Putamen (tissue), 1 donor: ENCODE measurements around the gene UBIAD1.
"Not testable (repeated sequence)": the region's sequence is repeated elsewhere in the genome, so short reads cannot be mapped to it uniquely, and the experiment has no call there.

Source experiments
- DNase-seq: peaks from one replicate; pipeline ENCODE4 v3.0.0-alpha.2; 2016; ENCODE audit warnings: low spot score

The UBIAD1 gene

DNA sequence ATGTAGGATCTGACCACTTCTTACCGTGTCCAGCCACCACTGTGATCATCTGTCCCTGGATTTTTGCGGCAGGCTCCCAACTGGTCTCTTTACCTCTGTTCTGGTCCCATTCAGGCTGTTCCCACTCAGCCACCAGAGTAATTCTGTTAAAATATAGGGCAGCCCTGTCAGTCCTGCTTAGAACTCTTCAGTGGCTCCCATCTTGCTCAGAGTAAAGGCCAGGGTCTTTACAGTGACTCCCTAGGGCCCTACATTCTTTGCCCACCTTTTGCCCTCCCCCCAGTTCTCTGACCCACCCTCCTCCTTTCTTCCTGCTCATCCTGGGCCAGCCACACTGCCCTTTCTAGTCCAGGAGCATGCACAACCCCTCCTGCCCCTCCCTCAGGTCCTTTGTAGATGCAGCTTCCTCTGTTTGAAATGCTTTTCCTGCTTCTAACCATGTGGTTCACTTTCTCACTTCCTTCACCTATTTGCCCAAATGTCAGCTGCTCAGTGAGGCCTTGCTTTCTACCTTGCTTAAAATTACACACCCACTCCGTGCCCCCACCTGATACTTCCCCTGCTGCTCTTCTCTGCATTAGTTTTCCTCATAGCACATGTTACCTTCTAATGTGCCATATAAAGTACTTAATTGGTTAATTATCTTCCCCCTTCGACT is 7.8 kb downstream of the UBIAD1 start:
- DNase-seq, result peak; percentile 47

DNA sequence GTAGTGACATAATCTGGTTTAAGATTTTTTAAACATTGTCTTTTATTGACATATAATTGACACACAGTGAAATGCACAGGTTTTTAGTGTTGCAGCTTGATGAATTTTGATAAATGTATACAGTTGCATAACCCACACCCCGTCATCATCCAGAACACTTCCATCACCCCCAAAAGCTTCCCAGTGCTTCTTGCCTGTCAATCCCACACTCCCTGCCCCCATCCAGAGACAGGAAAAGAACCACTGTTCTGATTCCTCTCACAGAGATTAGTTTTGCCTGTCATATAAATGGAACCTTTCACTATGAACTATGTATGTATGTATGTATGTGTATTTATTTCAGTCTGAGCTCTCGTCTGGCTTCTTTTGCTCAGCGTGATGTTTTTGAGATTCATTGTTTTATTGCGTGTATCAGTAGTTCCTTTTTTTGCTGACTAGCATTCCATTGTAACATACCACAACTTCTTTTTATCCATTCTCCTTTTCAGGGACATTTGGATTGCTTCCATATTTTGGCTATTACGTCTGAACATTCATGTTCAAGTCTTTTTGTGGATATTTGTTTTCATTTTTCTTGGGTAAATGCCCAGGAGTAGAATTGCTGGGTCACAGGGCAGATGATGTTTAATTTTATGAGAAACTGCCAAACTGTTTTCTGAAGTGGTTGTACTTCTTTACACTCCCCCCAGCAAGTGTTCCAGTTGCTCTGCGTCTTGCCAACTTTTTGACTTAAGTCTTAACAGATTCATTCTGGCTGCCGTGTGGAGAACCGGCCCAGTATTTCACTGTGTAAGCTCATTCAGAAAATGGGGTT is 8.7 kb downstream of the UBIAD1 start:
- DNase-seq, result peak; percentile 62

DNA sequence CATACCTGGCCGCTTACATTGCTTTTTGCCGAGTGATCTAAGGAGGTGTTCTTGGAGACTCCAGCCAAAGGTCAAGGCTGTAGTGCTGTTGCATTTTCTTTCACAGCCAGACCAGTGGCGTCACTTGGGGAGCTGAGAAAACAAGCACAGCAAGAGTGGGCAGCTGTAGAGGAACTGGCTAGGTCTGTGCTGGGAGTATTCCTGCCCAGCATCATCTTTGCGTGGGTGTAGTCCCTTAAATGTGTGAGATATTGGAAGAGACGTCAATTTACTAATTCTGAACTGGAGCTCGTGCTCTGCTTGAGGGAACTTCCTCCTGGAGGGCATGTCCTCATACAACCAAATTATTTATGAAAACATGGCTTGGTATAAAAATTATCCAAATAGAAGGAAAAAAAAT is 10.2 kb downstream of the UBIAD1 start:
- DNase-seq, result no peak

DNA sequence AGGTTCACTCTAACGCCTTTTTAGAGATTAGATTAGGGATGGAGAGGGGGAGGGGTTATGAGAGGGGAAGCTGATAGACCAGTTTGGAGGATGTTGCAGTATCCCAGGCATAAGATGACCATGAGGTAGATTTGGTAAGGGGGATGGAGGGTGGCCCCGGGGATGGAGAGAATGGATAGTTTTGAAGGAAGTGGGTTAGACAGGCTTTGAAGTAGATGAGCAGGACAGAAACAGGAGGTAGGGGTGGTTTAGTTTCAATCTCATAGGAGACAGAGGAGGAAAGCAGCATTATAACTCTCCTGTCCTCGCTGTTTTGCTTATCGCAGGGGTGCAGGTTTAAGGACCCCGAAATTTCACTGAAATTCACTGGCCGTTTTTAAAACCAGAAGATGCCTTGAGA is 11.8 kb downstream of the UBIAD1 start:
- no peak for DNase-seq

DNA sequence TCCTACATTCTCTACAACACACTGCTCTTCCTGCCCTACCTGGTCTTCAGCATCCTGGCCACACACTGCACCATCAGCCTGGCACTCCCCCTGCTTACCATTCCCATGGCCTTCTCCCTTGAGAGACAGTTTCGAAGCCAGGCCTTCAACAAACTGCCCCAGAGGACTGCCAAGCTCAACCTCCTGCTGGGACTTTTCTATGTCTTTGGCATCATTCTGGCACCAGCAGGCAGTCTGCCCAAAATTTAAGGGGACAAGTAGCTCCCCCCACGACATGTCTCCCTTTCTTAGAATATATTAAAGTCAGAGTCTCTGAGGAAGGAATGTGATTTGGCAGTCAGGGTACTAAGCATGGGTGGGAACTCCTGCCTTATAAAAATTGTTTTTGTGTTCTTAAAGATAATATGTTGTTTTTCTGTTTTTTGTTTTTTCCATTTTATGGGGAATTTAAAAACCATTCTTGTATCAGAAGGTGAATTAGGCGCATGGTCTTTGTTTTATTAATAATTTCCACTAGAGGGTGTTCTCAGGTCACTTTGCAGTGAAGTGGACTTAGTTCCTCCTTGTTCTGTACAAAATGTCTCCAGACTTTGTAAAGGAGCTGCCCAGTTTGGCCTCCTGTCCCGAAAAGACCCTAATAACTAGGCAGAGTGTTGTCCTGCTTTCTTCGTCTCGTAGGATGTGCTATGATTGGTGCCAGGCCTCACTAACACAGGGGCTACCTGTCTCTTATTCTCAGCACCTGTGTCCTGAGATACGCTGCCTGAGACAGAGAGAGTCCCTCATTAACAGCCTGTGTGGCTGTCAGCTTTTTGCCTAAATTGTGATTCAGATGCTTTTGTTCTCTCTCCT is 13.1 kb downstream of the UBIAD1 start:
- peak; percentile 45 for DNase-seq

DNA sequence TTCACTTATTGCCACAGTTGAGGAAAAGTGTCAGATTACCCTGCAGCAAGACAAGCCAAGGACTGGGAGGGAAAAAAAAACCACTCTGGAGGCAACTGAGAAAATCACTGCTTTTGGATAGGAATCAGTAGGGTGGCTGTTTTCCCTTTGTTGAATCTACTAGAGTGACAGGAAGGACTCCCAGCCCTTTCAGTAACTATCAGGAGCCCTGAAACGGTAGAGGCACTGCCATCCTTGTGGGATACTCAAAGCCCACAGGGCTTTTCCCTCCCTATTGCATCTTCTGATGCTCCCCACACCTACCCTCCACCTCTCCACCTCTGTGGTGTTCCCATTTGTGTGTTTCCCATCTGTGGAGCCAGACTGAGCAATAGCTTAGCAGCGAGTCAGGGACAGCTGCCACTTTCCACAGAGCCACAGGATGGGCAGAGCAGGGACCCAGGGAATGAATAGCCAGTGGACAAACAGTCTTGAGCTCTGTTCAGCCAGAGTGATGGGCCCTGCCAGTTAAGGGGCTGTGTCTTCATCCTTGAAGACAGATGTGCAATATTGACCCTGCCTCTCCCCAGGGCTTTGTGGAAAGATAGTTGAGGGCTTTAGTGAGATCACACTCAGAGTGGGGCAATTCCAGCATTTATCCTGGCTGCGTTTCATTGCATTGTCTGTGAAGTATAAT is 13.9 kb downstream of the UBIAD1 start:
- no peak for DNase-seq

DNA sequence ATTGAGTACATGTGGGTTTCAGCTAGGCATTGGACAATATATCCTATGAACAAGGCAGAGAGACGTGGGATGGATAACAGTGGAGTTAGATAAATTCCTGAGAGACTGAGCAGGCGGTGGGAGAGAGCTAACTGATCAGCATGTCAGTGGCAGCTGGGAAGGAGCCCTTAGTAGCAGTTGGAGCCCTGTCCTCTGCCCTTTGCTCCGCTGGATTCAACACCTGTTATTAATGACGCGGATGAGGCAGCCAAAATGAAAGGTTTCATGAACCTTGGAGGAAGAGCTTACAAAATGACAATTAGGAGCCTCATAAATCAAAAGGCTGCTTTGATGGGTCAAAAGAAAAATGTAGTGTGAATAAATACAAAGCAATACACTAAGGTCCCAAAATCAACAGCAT is 16.1 kb downstream of the UBIAD1 start:
- no peak for DNase-seq

DNA sequence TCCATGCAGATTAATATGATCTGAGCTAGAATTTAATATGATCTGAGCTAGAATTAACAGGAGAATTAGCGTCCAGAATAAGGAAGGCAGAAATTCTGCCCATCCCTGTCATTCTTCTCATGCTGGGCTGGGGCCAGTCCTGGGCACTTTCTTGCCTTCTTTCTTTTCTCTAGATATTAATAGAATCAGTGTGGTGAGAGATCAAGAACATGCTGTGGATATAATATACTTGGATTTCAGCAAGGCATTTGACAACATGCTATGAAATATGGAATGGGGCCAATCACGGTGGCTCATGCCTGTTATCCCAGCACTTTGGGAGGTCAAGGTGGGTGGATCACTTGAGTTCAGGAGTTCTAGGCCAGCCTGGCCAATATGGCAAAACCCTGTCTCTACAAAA is 18.1 kb downstream of the UBIAD1 start:
- no peak for DNase-seq

DNA sequence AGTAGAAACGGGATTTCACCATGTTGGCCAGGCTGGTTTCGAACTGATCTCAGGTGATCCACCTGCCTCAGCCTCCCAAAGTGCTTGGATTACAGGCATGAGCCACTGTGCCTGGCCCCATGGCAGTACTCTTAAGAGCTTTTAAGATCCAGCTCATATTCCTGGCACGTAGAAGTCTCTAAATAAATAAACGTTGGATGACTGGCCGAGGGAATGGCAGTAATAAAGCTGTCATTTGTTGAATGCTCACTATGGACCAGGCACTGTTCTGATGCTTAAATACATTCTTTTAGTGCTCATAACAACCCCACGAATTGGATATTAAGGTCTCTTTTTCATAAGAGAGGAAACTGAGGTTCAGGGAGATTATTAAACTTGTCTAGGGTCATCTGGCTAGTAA is 20.9 kb downstream of the UBIAD1 start:
- DNase-seq, result no peak

DNA sequence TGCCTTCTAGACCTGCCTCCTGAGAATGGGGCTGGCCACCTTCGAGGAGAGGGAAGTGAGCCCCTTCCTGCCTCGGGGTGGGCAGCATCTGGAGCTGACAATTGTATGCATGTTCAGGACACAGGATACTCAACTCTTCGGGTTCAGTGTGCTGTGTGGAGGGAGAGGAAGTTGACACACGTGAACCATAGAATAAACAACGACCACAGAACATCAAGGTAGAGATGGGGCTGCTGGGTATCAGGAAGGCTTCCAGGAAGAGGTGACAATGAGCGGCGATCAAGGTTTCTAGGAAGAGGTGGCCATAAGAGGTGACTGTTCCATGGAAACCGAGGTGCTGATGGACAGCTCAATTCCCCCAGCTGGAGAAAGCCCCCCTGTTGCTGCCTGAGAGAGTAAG is 22.0 kb downstream of the UBIAD1 start:
- DNase-seq, result no peak

DNA sequence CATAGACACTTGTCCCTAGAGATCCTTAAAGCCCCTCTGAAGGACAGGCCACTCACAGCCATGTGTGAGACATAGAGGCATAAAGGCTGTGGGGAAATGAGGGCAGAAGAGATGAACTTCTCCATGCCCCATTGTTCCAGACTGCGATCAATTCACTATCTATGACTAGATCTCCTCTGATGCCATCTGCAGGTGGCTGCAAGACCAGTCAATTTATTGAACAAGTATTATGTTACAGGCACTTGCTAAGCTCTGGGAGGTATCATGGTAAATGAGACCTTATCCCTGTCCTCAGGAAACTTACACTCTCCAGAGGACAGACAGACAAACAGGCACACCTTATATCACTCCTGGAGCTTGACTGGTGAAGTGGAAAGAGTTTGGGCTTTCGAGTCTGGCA is 22.9 kb downstream of the UBIAD1 start:
- DNase-seq, result no peak

DNA sequence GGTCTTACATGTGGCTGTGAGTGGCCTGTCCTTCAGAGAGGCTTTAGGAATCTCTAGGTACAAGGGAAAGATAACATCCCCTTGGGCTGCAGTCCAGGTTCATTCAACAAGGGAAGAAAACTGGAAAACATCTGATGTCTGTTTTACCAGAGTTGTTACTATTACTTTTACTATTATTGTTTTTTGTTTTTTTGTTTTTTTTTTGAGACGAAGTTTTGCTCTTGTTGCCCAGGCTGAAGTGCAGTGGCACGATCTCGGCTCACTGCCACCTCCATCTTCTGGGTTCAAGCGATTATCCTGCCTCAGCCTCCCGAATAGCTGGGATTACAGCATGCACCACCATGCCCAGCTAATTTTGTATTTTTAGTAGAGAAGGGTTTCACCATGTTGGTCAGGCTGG is 24.8 kb downstream of the UBIAD1 start:
- DNase-seq, result not testable (repeated sequence)

DNA sequence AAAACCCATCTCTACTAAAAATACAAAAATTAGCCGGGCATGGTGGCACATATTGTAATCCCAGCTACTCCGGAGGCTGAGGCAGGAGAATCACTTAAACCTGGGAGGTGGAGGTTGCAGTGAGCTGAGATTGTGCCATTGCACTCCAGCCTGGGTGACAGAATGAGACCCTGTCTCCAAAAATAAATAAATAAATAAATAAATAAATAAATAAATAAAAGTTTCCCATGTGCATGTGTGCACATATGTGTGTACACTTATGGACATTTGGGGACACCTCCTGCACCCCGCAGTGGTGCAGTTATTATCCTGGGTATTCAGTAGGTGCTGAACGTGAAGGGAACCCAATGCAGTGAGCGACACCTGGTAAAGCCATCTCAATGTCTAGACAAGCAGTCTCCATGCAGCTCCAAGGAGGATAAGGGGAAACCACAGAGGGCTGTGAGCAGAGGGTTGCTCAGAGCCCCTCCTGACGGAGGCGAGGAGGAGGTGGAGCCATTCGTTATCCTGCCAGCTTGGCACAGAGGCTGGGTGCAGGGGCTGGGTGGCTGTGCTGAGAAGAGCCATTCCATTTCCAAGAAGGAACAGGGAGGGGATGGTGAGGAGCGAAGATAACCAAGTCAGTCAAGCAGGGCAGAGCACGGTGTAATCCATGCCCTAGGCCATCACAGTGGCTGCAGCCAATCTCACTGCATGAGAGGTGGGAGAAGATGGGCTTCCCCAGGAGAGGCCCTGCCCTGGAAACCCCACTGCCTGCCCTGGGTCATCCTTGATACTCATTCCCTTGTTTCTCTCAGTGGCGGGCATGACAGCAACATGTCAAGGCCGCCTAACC is 25.6 kb downstream of the UBIAD1 start:
- DNase-seq, result no peak

DNA sequence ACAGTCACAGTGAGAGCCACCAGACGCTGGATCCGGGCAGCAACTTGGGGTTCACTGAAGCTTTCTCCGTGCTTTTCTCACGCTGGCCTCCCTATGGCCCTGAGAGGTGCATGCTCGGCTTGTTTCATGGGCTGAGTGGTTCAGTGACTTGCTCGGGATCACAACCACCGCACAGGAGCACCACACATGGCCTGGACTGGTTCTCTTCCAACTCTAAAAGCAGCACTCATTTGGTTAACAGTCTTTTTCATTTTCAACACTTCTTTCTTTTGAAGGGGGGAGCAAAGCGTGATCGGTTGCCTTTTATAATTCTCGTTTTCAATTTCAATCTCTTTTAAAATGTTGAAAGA is 26.2 kb downstream of the UBIAD1 start:
- no peak for DNase-seq

DNA sequence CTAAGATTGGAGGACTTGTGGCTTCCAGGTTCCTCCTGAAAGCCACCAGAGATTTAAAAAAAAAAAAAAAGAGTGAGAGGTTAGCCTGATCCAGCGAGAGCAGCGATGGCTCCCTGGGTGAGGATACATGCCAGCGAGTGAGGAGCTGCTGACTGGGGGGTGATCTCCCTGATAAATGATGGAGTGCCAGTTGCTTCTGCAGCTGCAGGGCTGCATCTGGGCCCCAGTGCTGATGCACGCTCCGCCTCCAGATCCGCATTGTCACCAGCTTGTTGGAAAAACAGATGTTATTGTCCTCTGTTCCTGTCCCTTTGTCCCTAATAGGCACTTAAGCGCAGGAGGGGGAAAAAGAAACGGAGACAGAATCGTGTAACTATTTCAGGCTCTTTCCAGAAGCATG is 28.6 kb downstream of the UBIAD1 start:
- DNase-seq, result peak; percentile 77

DNA sequence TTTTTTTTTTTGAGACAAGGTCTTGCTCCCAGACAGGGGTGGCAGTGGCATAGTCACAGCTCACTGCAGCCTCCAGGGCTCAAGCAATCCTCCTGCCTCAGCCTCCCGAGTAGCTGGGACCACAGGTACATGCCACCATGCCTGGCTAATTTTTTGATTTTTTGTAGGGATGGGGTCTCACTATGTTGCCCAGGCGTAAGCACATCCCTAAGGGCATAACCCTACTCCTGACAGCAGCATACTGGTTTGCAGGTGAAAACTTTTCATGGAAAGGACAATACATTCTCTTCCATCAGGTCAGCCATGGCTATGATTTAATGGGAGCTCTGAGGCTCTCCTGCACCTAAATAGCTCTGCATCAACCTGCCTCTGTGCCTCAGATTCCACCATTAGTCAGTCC is 29.4 kb downstream of the UBIAD1 start:
- no peak for DNase-seq

DNA sequence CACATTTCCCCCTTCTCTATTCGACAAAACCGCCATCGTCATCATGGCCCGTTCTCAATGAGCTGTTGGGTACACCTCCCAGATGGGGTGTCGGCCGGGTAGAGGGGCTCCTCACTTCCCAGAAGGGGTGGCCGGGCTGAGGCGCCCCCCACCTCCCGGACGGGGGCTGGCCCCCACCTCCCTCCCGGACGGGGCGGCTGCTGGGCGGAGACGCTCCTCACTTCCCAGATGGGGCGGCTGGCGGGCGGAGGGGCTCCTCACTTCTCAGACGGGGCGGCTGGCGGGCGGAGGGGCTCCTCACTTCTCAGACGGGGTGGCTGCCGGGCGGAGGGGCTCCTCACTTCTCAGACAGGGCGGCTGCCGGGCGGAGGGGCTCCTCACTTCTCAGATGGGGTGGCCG is 32.5 kb downstream of the UBIAD1 start:
- not testable (repeated sequence) for DNase-seq

DNA sequence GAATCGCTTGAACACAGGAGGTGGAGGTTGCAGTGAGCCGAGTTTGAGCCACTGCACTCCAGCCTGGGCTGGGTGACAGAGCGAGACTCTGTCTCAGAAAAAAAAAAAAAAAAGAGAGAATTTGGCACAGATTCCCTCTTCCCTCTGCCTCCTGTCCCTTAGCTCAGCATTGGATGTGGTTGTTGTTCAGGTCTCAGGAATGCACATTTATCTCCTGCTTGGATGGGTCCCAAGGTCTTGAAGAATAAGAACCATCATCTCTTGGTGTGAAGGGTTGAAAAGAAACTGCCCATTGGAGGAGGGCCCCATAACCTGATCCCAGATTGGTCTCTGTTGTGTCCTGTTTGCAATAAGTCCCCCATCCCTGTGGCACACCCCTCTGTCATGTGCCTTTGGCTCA is 34.9 kb downstream of the UBIAD1 start:
- no peak for DNase-seq

DNA sequence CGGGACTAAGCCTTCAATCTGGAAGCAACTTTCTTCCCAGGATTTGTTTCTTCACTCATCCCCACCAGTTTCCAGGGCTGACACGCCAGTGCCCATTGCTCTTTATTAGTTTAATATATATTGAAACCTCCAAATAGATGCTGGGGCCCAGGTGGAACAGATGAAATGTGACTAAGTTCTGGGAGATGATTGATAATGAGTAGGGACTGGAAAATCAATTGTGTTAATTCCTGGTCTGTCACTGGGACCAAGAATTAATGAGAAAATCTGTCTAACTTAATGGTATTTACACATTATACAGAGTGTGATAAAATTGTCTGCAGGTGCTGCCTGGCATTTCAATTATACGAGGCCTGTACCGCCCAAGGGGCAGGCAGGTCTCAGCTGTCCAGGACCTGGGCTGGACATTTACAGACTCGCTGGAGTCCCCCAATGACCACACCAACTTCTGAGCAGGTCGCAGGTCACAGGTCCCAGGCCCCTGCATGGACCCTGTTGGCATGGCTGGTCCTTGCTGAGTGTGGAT is 35.8 kb downstream of the UBIAD1 start:
- DNase-seq, result no peak

DNA sequence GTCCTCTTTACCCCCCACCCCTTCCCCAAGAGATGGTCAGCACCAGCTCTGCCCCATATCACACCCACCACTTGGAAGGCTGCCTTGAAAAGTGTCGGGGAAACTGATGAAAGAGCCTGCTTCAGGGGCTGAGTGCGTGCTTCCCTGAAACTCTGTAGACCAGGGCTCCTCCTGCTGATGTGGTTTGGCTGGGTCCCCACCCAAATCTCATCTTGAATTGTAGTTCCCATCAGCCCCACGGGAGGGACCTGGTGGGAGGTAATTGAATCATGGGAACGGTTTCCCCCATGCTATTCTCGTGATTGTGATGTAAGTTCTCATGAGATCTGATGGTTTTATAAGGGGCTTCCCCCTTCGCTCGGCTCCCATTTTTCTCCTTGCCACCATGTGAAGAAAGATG is 36.4 kb downstream of the UBIAD1 start:
- no peak for DNase-seq
